RCC 7860 (cell line): ENCODE measurements around the gene DOC2B.
A peak's percentile ranks its signal among the peaks of the same experiment; 100 is the strongest.
"Not testable (repeated sequence)": the region's sequence is repeated elsewhere in the genome, so short reads cannot be mapped to it uniquely, and the experiment has no call there.

Experiments
- DNase-seq: peaks from one replicate; pipeline ENCODE4 v3.0.0-alpha.2; 2015; ENCODE audit warnings: low spot score
- FAIRE-seq: peaks from 2 replicates; lab custom pipeline; 2012; peaks lifted over from hg19 to GRCh38; lab: Jason Lieb, UNC

Gene DOC2B

GRCh38 chr17:147796-148740, 33.4 kb downstream of the DOC2B start:
- DNase-seq: no peak
- no peak for FAIRE-seq

DNA sequence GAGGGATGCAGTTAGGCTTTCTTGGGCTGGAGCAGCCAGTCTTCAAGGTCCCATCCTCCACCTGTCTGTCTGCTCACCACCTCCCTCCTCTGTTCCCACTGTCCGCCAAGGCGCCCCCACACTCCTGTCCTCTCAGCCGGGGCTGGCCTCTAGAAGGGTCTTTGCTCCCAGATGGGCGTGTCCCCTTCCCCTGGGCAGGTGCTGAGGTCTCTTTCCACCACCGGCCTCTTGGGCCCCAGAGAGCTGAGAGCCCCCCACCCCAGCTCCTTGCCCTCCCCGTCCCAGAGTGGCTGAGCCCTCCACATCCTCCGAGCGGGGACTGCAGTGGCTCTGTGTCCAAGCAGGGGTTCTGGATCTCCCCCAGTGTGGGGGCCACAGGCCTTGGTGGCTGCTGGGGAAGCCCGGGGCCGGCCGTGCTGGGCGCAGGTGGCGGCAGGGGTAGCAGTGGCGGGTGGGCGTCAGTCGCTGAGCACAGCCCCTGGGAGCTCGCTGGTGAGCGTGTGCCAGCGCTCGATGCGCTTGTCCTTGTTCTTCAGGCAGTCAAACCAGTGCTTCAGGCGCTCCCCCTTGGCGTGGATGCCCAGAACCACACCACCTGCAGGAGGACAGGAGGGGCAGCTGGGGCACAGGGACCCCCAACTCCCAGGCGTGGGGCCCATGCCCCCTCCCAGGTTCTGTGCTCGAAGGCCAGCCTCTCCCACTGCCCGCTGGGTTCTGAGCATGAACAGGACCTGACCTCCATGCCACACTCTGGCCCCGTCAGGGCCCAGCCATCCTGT, 34.3 kb downstream of the DOC2B start:
- FAIRE-seq: no peak
- no peak for DNase-seq

GRCh38 chr17:146546-146945, 34.9 kb downstream of the DOC2B start:
- FAIRE-seq: no peak
- no peak for DNase-seq

DNA sequence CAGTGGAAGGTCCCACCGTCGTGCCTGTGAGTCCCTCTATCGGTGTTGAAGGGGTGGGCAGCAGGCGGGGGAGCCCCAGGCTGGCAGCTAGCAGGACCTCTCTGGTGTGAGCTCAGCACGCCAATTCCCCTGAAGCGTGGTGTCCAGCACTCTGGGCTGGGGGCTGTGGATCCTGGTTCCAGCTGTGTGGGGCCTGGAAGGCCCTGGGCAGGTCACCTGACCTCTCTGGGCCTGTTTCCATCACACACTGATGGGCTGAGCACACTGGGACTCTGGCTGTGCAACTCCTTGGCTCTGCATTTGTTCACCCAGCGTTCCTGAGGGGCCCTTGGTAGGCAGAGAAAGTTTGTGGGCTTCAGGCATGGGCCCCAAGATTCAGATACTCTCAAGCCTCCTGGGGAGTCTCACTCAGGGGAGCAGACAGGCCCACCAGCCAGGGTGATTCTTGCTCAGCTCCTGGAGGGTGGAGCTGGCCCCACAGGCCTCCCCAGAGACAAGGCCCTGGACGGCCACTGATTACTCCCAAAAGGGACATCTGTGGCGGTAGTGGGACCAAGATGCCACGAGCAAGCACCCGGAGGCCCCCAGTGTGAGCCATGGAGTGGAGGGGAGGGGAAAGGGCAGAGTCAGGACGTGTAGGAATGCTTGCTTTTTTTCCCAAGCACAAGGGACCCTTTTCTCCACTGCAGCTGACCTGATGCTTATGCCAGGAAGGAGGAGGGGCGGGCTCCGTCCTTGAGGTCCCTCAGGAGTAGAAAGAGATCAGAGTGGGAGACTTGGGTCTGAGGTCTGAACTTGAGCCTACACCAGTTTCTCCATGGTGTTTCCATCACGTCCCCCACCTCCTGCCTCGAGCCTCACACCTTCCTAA, 35.5 kb downstream of the DOC2B start:
- FAIRE-seq (no peak), DNase-seq (no peak)

DNA sequence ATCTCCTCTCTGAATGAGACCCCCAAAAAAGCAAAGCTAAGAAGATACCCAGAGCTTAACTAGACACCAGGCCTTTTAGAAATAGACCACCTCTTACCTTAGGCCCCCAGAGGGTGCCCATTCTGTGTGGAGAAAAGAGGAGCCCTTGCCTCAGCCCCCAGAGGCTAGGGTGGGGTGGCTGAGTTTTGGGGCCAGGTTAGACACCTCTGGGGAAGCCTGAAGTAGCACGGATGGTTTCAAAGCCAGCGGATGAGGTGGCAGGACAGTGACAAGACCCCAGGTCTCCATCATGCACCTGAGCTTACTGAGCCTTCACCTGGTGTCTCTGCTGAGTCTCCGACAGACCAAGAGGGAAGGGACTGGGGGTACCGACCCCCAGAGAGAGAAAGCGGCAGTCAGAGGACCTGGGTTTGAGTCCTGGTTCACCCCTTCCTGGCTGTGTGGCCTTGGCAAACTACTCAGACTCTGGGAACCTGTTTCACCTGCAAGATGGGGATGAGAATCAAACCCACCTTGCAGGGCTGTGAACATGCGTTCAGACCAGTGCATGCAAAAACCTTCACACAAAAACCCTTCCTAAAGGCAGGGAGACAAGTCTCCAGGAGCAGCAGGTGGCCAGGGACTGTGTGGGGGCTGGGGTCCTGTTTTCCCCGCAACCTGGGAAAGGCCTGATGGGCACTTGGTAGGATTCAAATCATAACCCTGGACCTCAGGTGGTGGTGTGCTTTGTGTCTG, 36.3 kb downstream of the DOC2B start:
- no peak for FAIRE-seq

GRCh38 chr17:143785-144281, 37.6 kb downstream of the DOC2B start:
- DNase-seq (peak; percentile 31), FAIRE-seq (no peak)

More for the DNA sequence above, 36.3 kb downstream of the DOC2B start:
- DNase-seq: no peak

- FAIRE-seq: no peak
- DNase-seq: no peak
These were observed 38.3 kb downstream of the DOC2B start for GRCh38 chr17:142876-143784.

GRCh38 chr17:142102-142661, 39.3 kb downstream of the DOC2B start:
- DNase-seq: peak; percentile 3
- no peak for FAIRE-seq

GRCh38 chr17:139401-140205, 41.8 kb downstream of the DOC2B start:
- not testable (repeated sequence) for FAIRE-seq, DNase-seq

DNA sequence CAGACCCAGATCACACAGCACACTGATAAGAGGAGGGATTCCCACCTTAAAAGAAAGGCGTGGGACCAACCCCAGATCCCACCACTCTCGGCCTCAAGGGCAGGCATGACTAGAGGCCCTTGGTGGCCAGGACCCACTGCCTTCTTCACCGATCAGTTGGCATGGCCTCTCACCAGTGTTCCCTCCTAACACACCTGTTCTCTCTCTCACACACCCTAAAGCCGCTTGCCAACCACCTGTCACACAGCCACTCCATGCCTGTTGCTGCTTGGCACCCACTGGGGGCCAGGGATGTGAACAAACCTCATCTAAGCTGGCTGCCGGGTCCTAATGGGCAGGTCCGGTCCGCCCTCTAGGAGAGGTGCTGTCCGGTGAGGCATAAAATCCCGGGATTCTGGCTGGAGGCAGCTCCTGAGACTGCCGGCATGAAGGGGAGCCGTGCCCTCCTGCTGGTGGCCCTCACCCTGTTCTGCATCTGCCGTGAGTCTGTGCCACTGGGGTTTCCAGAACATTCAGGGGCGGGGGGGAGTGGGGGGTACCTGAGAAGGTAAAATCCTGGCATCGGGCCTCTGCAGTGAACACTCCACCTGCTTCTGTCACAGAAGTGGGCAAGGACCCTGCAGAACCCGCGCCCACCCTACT, 44.2 kb downstream of the DOC2B start, which contains the start of gene SCGB1C2:
Gene SCGB1C2, plus strand, starts transcription at position 404 of the 642 bp plus-strand sequence. Its CDS starts 22 bp downstream, at position 426.
- FAIRE-seq, DNase-seq: not testable (repeated sequence)

- not testable (repeated sequence) for FAIRE-seq, DNase-seq
These were observed 44.9 kb downstream of the DOC2B start for GRCh38 chr17:136531-136930.

GRCh38 chr17:135895-136294, 45.6 kb downstream of the DOC2B start:
- not testable (repeated sequence) for FAIRE-seq, DNase-seq

DNA sequence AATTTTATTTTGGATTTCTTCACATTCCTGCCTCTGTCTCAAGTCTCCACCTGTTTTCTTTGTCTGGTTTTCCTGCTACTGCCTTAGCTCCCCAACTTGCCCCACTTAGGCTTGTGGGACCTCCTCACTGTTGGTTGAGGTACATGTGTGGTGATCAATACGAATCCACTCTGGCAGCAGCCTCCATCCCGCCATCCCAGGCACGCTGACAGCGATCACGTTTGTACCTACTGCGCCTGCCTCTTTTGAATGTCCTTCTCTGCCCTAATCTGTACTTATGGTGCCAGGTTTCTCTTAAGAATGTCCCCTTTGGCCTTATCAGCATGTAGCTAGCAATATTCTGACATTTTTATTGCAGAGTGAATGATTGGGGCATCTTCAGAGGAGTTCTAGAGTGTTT, 46.4 kb downstream of the DOC2B start:
- FAIRE-seq, DNase-seq: not testable (repeated sequence)

DNA sequence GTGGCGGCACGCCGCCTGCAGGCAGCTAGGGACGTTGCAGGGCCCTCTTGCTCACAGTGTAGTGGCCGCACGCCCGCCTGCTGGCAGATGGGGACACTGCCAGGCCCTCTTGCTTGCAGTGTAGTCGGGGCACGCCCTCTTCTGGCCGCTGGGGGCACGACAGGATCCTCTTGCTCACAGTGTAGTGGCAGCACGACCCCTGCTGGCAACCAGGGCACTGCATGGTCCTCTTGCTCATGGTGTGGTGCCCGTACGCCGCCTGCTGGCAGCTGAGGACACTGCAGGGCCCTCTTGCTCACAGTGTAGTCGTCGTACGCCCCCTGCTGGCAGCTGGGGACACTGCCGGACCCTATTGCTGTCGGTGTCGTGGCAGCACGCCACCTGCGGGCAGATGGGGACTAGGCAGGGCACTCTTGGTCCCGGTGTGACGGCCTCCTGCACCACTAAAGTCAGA, 47.1 kb downstream of the DOC2B start:
- not testable (repeated sequence) for FAIRE-seq, DNase-seq

- FAIRE-seq: not testable (repeated sequence)
These were observed 47.5 kb downstream of the DOC2B start for GRCh38 chr17:133932-134331.

DNA sequence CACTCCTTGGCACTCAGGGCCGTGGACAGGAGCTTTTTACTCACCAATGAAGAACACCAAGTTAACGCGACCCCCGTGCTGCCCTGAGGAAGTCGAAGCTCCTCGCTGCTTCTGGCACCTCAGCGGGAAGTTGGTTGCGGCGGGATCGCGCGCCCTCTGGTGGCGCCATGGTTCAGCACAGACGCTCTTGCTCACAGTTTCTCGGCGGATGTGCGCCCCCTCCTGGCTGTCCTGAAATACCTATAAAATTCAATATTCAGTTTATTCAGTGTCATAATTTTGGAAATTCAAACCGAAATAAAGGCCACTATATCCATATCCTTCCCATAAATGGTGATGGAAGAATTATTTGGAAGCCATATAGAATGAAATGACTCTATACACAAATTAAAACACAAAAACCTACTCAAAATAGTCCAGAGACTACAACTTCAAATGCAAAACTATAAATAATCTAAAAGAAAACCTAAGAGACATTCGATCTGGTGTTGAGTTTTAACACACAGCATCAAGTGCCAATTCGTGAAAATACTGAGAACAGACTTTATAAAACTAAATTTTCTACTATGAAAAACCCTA, 63.0 kb downstream of the DOC2B start:
- FAIRE-seq: not testable (repeated sequence)
- peak; percentile 3 for DNase-seq

More at GRCh38 chr17:133932-134331, 47.5 kb downstream of the DOC2B start:
- not testable (repeated sequence) for DNase-seq
